Measurements from ENCODE around the gene SCNN1G.

DNA sequence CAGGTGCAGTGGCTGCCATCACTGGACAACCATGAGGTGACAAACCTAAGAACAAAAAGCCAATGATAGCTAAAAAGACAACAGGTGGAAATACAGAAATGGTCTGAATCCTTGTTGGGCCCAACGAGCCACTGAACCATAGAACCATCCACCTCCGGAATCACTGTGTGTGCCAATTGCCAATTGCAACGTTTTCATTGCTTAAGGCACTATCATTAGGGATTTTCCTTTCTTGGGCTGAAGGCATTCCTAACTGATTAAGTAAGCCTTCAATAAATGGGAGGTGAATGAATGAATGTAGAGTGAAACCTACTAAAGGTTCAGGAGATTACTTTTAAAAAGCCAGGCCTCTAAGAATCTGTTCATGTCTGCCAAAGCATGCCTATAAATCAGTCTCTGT lies 36.9 kb upstream of the SCNN1G start:
- TF ChIP-seq CTCF (IDR thresholded peaks at IDR 0.05) = no peak
- no peak for TF ChIP-seq POLR2A (IDR thresholded peaks at IDR 0.05)

Data from lower leg skin (tissue), 3 donors.